SK-N-MC (cell line): ENCODE data around the gene OR10G7.

ENCODE experiments used
- EZH2 ChIP-seq: fragments of 200-600 bp; sonication (generic); IDR thresholded peaks from one replicate; pipeline ENCODE4 v1.6.1; 2017; ENCODE audit warnings: antibody characterized with exemption
- POLR2AphosphoS5 ChIP-seq: IDR thresholded peaks from 2 replicates; pipeline ENCODE4 v1.6.1; 2012; ENCODE audit warnings: mild to moderate bottlenecking, low read depth, low read length, borderline replicate concordance

- TF ChIP-seq EZH2 (no peak), POLR2AphosphoS5 (no peak)
Measured at GRCh38 chr11:124075841-124076651, 34.9 kb upstream of the OR10G7 start.
